ENCODE measurements around the gene ZNF850. TPM values are rescaled to one million over a fixed set of nuclear protein-coding genes. Genes with fewer than 3 reads are reported as not detected.
"Not testable (repeated sequence)": the region's sequence is repeated elsewhere in the genome, so short reads cannot be mapped to it uniquely, and the experiment has no call there.

The ZNF850 gene
- total RNA-seq, 1 donor from 2014 or later = 11.1 TPM

GRCh38 chr19:36797786-36798108, 25.1 kb upstream of the ZNF850 start:
- TF ChIP-seq CTCF (IDR thresholded peaks at IDR 0.05; ENCODE audit: unreplicated experiment) = no peak
- peaks cover 36% of the 10 kb centered on the region for H3K36me3 Mint-ChIP-seq
- no peaks in the 10 kb centered on the region for H3K27me3 Mint-ChIP-seq (ENCODE audit: low read depth)
- peaks cover 38% of the 10 kb centered on the region for H3K9me3 Mint-ChIP-seq
- H3K27ac Mint-ChIP-seq = peak overlapping the region; percentile 73
- no peak for DNase-seq (ENCODE audit: low spot score in 2 of 2, unreplicated experiment in 2 of 2)
- H3K4me1 Mint-ChIP-seq = no peaks in the 10 kb centered on the region
- peak overlapping the region; percentile 76 for H3K4me3 Mint-ChIP-seq

- no peak for TF ChIP-seq CTCF (IDR thresholded peaks at IDR 0.05; ENCODE audit: unreplicated experiment)
- no peak for DNase-seq (ENCODE audit: low spot score in 2 of 2, unreplicated experiment in 2 of 2)
- H3K4me1 Mint-ChIP-seq = no peaks in the 10 kb centered on the region
- no peak overlapping the region for H3K27ac Mint-ChIP-seq
- H3K4me3 Mint-ChIP-seq = no peak overlapping the region
- H3K27me3 Mint-ChIP-seq (ENCODE audit: low read depth) = no peaks in the 10 kb centered on the region
- peaks cover 36% of the 10 kb centered on the region for H3K36me3 Mint-ChIP-seq
- peaks cover 43% of the 10 kb centered on the region for H3K9me3 Mint-ChIP-seq
Observed at GRCh38 chr19:36796714-36796992, 24.0 kb upstream of the ZNF850 start.

- H3K4me1 Mint-ChIP-seq; DNase-seq (ENCODE audit: low spot score in 2 of 2, unreplicated experiment in 2 of 2); H3K27me3 Mint-ChIP-seq (ENCODE audit: low read depth); H3K4me3 Mint-ChIP-seq; H3K27ac Mint-ChIP-seq: not testable (repeated sequence)
- Mint-ChIP-seq H3K36me3 (peaks cover 15% of the 10 kb centered on the region), H3K9me3 (peaks cover 47% of the 10 kb centered on the region)
Observed at GRCh38 chr19:36791420-36792141, 19.0 kb upstream of the ZNF850 start.

GRCh38 chr19:36775768-36776167, 3.2 kb upstream of the ZNF850 start:
- H3K36me3 Mint-ChIP-seq = peaks cover 19% of the 10 kb centered on the region
- DNase-seq (ENCODE audit: low spot score in 2 of 2, unreplicated experiment in 2 of 2) = no peak
- H3K27ac Mint-ChIP-seq = no peak overlapping the region
- no peak overlapping the region for H3K4me3 Mint-ChIP-seq
- H3K9me3 Mint-ChIP-seq = peaks cover 32% of the 10 kb centered on the region
- H3K27me3 Mint-ChIP-seq (ENCODE audit: low read depth) = no peaks in the 10 kb centered on the region
- no peak for TF ChIP-seq CTCF (IDR thresholded peaks at IDR 0.05; ENCODE audit: unreplicated experiment)
- peaks cover 18% of the 10 kb centered on the region for H3K4me1 Mint-ChIP-seq

GRCh38 chr19:36773223-36773579, 594 bp upstream of the ZNF850 start:
- no peaks in the 10 kb centered on the region for H3K27me3 Mint-ChIP-seq (ENCODE audit: low read depth)
- peak overlapping the region; percentile 91 for H3K4me3 Mint-ChIP-seq
- peaks cover 29% of the 10 kb centered on the region for H3K36me3 Mint-ChIP-seq
- TF ChIP-seq CTCF (IDR thresholded peaks at IDR 0.05; ENCODE audit: unreplicated experiment) = no peak
- peaks cover 18% of the 10 kb centered on the region for H3K4me1 Mint-ChIP-seq
- peaks cover 28% of the 10 kb centered on the region for H3K9me3 Mint-ChIP-seq
- peak overlapping the region; percentile 96 for H3K27ac Mint-ChIP-seq
- no peak for DNase-seq (ENCODE audit: low spot score in 2 of 2, unreplicated experiment in 2 of 2)

- DNase-seq (ENCODE audit: low spot score in 2 of 2, unreplicated experiment in 2 of 2) = peak; percentile 43 to 62
- Mint-ChIP-seq H3K9me3 (peaks cover 22% of the 10 kb centered on the region), H3K27me3 (ENCODE audit: low read depth) (no peaks in the 10 kb centered on the region), H3K4me3 (peak overlapping the region; percentile 91), H3K36me3 (peaks cover 26% of the 10 kb centered on the region), H3K4me1 (peaks cover 18% of the 10 kb centered on the region), H3K27ac (peak overlapping the region; percentile 96)
- no peak for TF ChIP-seq CTCF (IDR thresholded peaks at IDR 0.05; ENCODE audit: unreplicated experiment)
Observed at GRCh38 chr19:36771261-36772231, 1.1 kb downstream of the ZNF850 start.
